SK-N-SH (cell line): ENCODE measurements around the gene SPTA1. TPM values are rescaled to one million over a fixed set of nuclear protein-coding genes. Genes with fewer than 3 reads are reported as not detected.

Experiments
- CTCF ChIA-PET: fragments of 300-600, 350-600 bp; formaldehyde crosslinking; extraction: SDS; loops from one replicate; lab custom pipeline; 2021; lab: Yijun Ruan, JAX
- POLR2A ChIA-PET: fragments of 350-600 bp; sonication (Branson Sonifier 250); formaldehyde crosslinking; extraction: SDS; loops from one replicate; lab custom pipeline; 2020; ENCODE audit warnings: antibody characterized with exemption, inconsistent platforms; lab: Yijun Ruan, JAX
- DNase-seq: peaks from one replicate; pipeline ENCODE4 v3.0.0; 2012
- H2AFZ ChIP-seq: fragments of 200-600 bp; sonication (generic); 2 replicates; pipeline ENCODE4 v1.8.1; 2016; ENCODE audit warnings: antibody characterized with exemption, mild to moderate bottlenecking, low read depth
- H3F3A ChIP-seq: fragments of 200-600 bp; sonication (generic); replicated peaks from 2 replicates; pipeline ENCODE3; 2016; ENCODE audit warnings: antibody characterized with exemption, mild to moderate bottlenecking; ENCODE audit not compliant: insufficient read depth
- H3K27ac ChIP-seq, 2 experiments: fragments of 200-500 bp in 1 of 2; fragments of 200-600 bp in 1 of 2; sonication (Bioruptor generic) in 1 of 2; sonication (generic), shearing (Covaris generic) in 1 of 2; 2 replicates each; pipeline versions ENCODE4 v1.5.1 to v1.6.1; 2014 to 2016; ENCODE audit warnings: low read depth in 2 of 2, inconsistent platforms in 1 of 2, low read length in 1 of 2, mild to moderate bottlenecking in 1 of 2, mixed read lengths in 1 of 2
- H3K27me3 ChIP-seq: fragments of 200-600 bp; sonication (generic), shearing (Covaris generic); 2 replicates; pipeline ENCODE4 v1.6.1; 2016; ENCODE audit warnings: mixed run types; ENCODE audit not compliant: insufficient read depth
- H3K36me3 ChIP-seq, 2 experiments: fragments of 200-500 bp in 1 of 2; fragments of 200-600 bp in 1 of 2; sonication (Bioruptor generic) in 1 of 2; sonication (generic) in 1 of 2; replicated peaks in 1 of 2; 2 replicates each; pipeline versions ENCODE3 to v1.5.1; 2014 to 2016; ENCODE audit warnings: low read length in 1 of 2, mild to moderate bottlenecking in 1 of 2; ENCODE audit not compliant: insufficient read depth in 2 of 2, control insufficient read depth in 1 of 2
- H3K4me1 ChIP-seq, 2 experiments: fragments of 200-500 bp in 1 of 2; fragments of 200-600 bp in 1 of 2; sonication (Bioruptor generic) in 1 of 2; sonication (generic), shearing (Covaris generic) in 1 of 2; 2 replicates each; pipeline versions ENCODE4 v1.5.1 to v1.6.1; 2014 to 2016; ENCODE audit warnings: low read depth in 1 of 2, low read length in 1 of 2, mixed run types in 1 of 2; ENCODE audit not compliant: insufficient read depth in 2 of 2, control insufficient read depth in 1 of 2
- H3K4me2 ChIP-seq: fragments of 200-600 bp; sonication (generic), shearing (Covaris generic); 2 replicates; pipeline ENCODE4 v1.6.1; 2017; ENCODE audit warnings: mixed run types
- H3K4me3 ChIP-seq, 2 experiments: fragments of 200-500 bp in 1 of 2; fragments of 200-600 bp in 1 of 2; sonication (Bioruptor generic) in 1 of 2; sonication (generic), shearing (Covaris generic) in 1 of 2; 2 replicates each; pipeline versions ENCODE4 v1.5.1 to v1.8.1; 2014 to 2016; ENCODE audit warnings: low read depth in 2 of 2, inconsistent platforms in 1 of 2, low read length in 1 of 2, mild to moderate bottlenecking in 1 of 2, mixed read lengths in 1 of 2, moderate library complexity in 1 of 2
- H3K79me2 ChIP-seq: fragments of 200-600 bp; sonication (generic); 2 replicates; pipeline ENCODE4 v1.8.1; 2017; ENCODE audit warnings: mild to moderate bottlenecking; ENCODE audit not compliant: insufficient read depth
- H3K9ac ChIP-seq: fragments of 200-600 bp; sonication (generic); 2 replicates; pipeline ENCODE4 v1.6.1; 2017; ENCODE audit warnings: mixed run types
- H3K9me2 ChIP-seq: fragments of 200-600 bp; sonication (generic); 2 replicates; pipeline ENCODE4 v1.6.1; 2017; ENCODE audit warnings: mixed run types
- H3K9me3 ChIP-seq: fragments of 200-600 bp; sonication (generic); 2 replicates; pipeline ENCODE4 v1.6.1; 2017; ENCODE audit warnings: mixed run types, mild to moderate bottlenecking, moderate library complexity
- H4K20me1 ChIP-seq: fragments of 200-600 bp; sonication (generic); 2 replicates; pipeline ENCODE4 v1.6.1; 2017; ENCODE audit warnings: mild to moderate bottlenecking, mixed run types; ENCODE audit not compliant: insufficient read depth
- CTCF ChIP-seq: fragments of 200-600 bp; sonication (generic); IDR thresholded peaks from 2 replicates; pipeline ENCODE4 v1.6.1; 2017; ENCODE audit warnings: antibody characterized with exemption, mild to moderate bottlenecking, moderate library complexity
- ELF1 ChIP-seq: IDR thresholded peaks from 2 replicates; pipeline ENCODE4 v1.4.0; 2012
- EP300 ChIP-seq, 2 experiments: IDR thresholded peaks; 2 replicates each; pipeline versions ENCODE4 v1.4.0 to v1.6.1; 2012; ENCODE audit warnings: borderline replicate concordance in 1 of 2, low read depth in 1 of 2, low read length in 1 of 2
- GABPA ChIP-seq: IDR thresholded peaks from 2 replicates; pipeline ENCODE4 v1.4.0; 2012; ENCODE audit warnings: low read depth, mild to moderate bottlenecking
- NFIC ChIP-seq: IDR thresholded peaks from 2 replicates; pipeline ENCODE4 v1.4.0; 2012; ENCODE audit warnings: borderline replicate concordance
- NRF1 ChIP-seq: IDR thresholded peaks from 2 replicates; pipeline ENCODE4 v1.6.1; 2012; ENCODE audit warnings: low read depth, mild to moderate bottlenecking, low read length
- POLR2AphosphoS5 ChIP-seq: IDR thresholded peaks from 2 replicates; pipeline ENCODE4 v1.6.1; 2012; ENCODE audit warnings: low read depth, low read length
- REST ChIP-seq: IDR thresholded peaks from 2 replicates; pipeline ENCODE4 v1.6.1; 2012; ENCODE audit warnings: mild to moderate bottlenecking, low read depth, low read length, moderate library complexity
- RFX5 ChIP-seq: IDR thresholded peaks from 2 replicates; pipeline ENCODE4 v1.6.1; 2012; ENCODE audit warnings: mild to moderate bottlenecking, improper control_type of control experiment, low read length
- SIN3A ChIP-seq: IDR thresholded peaks from 2 replicates; pipeline ENCODE4 v1.6.1; 2012; ENCODE audit warnings: low read depth, mild to moderate bottlenecking, low read length, moderate library complexity, borderline replicate concordance
- TCF12 ChIP-seq: IDR thresholded peaks from 2 replicates; pipeline ENCODE4 v1.4.0; 2012
- TEAD4 ChIP-seq: IDR thresholded peaks from 2 replicates; pipeline ENCODE4 v1.4.0; 2012; ENCODE audit warnings: mild to moderate bottlenecking, borderline replicate concordance; ENCODE audit not compliant: insufficient read depth
- USF2 ChIP-seq: fragments of 150-350 bp; IDR thresholded peaks from 2 replicates; pipeline ENCODE4 v1.6.1; 2017; ENCODE audit warnings: antibody characterized with exemption, low read length, low read depth, borderline replicate concordance
- YY1 ChIP-seq: IDR thresholded peaks from 2 replicates; pipeline ENCODE4 v1.4.0; 2012; ENCODE audit warnings: low read depth, mild to moderate bottlenecking
- ZBTB33 ChIP-seq: IDR thresholded peaks from 2 replicates; pipeline ENCODE4 v1.4.0; 2012; ENCODE audit warnings: low read depth, borderline replicate concordance
- WGBS: methylation state at CpG from one replicate; pipeline ENCODE4 v1.1.6; 2017; ENCODE audit warnings: low lambda C conversion rate; 5-methylcytosine and 5-hydroxymethylcytosine counted together
- polyA plus RNA-seq, 3 experiments: library from polyadenylated mRNA; depleted of rRNA; stranded (reverse); fragments of >200 nt; gene quantifications; 2 replicates each; pipeline ENCODE4 v1.2.3, GENCODE V29; 2012

The SPTA1 gene
- polyA plus RNA-seq, 1 of the 3 experiments (the other 2 are of a cell fraction): not detected

- TF ChIP-seq NRF1 (no peak), TCF12 (no peak), CTCF (no peak), YY1 (no peak), REST (no peak)
- TF ChIP-seq, all 33 proteins: peak for 0
Measured at GRCh38 chr1:158604968-158605367, 81.5 kb downstream of the SPTA1 start, which contains the start of gene OR10Z1 (continued).

GRCh38 chr1:158600735-158601134 is 85.8 kb downstream of the SPTA1 start:
- no peaks in the 10 kb centered on the region; the same call in 1 of the 2 replicates for H3K9me2 ChIP-seq
- no peak for DNase-seq
- H3K4me2 ChIP-seq: no peak overlapping the region
- WGBS: 4% methylated on average over 2 of the region's 2 CpGs
- no peak overlapping the region for H3K4me3 ChIP-seq
- ChIA-PET CTCF (no interaction called here), POLR2A (no interaction called here)
- H3K4me1 ChIP-seq: no peaks in the 10 kb centered on the region
- H3K79me2 ChIP-seq: no peaks in the 10 kb centered on the region
- H3K36me3 ChIP-seq: no peaks in the 10 kb centered on the region
- no peaks in the 10 kb centered on the region for H4K20me1 ChIP-seq
- H2AFZ ChIP-seq: no peak overlapping the region
- no peaks in the 10 kb centered on the region for H3K27me3 ChIP-seq
- H3K9ac ChIP-seq: no peak overlapping the region
- H3K9me3 ChIP-seq: no peaks in the 10 kb centered on the region
- H3K27ac ChIP-seq: no peak overlapping the region
- no peaks in the 10 kb centered on the region for H3F3A ChIP-seq
- TF ChIP-seq RFX5: no peak
- TF ChIP-seq POLR2AphosphoS5: no peak
- TF ChIP-seq GABPA: no peak
- no peak for TF ChIP-seq CTCF
- no peak for TF ChIP-seq TCF12
- TF ChIP-seq NFIC: no peak
- no peak for TF ChIP-seq ZBTB33
- no peak for TF ChIP-seq USF2
- no peak for TF ChIP-seq NRF1
- no peak for TF ChIP-seq REST
- no peak for TF ChIP-seq SIN3A
- no peak for TF ChIP-seq ELF1
- no peak for TF ChIP-seq EP300 (IDR thresholded peaks at IDR 0.05; ENCODE audit: borderline replicate concordance in 1 of 2, low read depth in 1 of 2, low read length in 1 of 2)
- TF ChIP-seq TEAD4: no peak
